Measurements from ENCODE around the gene CYP1B1. TPM values are rescaled to one million over a fixed set of nuclear protein-coding genes. Genes with fewer than 3 reads are reported as not detected.

Gene CYP1B1
- total and polyA plus RNA-seq, 2 of the 13 experiments (the other 11 are each of a cell fraction or from before 2014, with no cell fraction given), result not detected

DNA sequence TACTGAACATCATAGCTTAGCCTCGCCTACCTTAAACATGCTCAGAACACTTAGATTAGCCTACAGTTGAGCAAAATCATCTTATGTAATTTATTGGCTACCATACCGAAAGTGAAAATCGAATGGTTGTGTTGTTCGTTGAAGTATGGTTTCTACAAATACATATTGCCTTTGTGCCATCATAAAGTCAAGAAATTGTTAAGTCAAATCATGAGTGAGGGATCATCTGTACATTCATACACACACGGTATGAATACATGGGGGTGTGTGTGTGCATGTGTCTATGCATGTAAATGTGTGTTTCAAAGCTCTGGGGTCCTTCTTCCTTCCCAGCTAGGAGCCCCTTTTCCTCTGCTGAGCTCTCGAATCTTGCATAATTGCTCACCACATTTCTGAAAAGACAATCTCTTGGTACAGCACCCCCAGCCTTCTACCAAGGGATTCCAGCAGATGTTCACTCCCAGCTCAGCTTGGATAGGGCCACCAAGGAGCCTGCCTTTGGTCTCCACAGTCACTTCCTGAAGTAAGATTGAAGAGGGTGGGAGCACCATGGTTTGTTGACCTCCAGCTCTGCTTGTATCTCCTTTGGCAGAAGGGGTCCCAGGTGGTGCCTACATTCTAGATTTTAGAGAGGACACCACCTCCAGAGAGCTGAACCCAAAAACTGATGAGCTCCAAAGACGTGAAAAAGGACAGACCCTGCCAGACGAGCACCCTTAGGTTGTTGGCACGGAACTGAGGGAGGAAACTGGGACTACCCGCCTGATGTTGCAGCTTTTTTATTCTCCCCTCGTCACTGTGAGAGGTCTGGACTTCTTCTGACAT is 33.2 kb upstream of the CYP1B1 start:
- H3K79me2 ChIP-seq (ENCODE audit: insufficient read depth, low read length), result no peaks in the 10 kb centered on the region
- no peak overlapping the region for H3K27ac ChIP-seq (ENCODE audit: extremely low read length, insufficient read depth, low read length)
- no peaks in the 10 kb centered on the region for H3K36me3 ChIP-seq (replicated peaks in 1 of 2; ENCODE audit: control insufficient read depth in 1 of 2, insufficient read depth in 2 of 2, low read length in 2 of 2)
- in situ Hi-C loops (cut with HindIII; ENCODE audit: extremely low pct_ligation_motif_present, low pct_unique_long_range_greater_than_20kb) (no loop called here), intact Hi-C loops (cut with micrococcal nuclease; ENCODE audit: unreplicated experiment) (no loop called here)
- CTCF ChIA-PET (ENCODE audit: low intra/inter-chr PET ratio, low total read pairs), result no interaction called here
- POLR2A ChIA-PET, result no interaction called here
- H3K27me3 ChIP-seq (ENCODE audit: control insufficient read depth in 1 of 2, insufficient read depth in 2 of 2, low read length in 2 of 2), result peaks cover 0 to 8% of the 10 kb centered on the region in 2 experiments; a peak in 1 of 5 replicates
- 29% methylated on average over 11 of the region's 11 CpGs for WGBS (ENCODE audit: low lambda C conversion rate)
- H4K20me1 ChIP-seq (ENCODE audit: insufficient read depth, low read length), result no peaks in the 10 kb centered on the region
- ATAC-seq, result peak; percentile 55
- H3K9me3 ChIP-seq (ENCODE audit: low read length), result no peaks in the 10 kb centered on the region
- H3K4me1 ChIP-seq (ENCODE audit: insufficient read depth, low read length), result peaks cover 10% of the 10 kb centered on the region
- DNase-seq (ENCODE audit: low spot score), result no peak
- H3K9ac ChIP-seq (ENCODE audit: insufficient read depth, low read depth, low read length), result no peak overlapping the region
- H3K4me3 ChIP-seq (replicated peaks in 1 of 3; ENCODE audit: insufficient read depth in 1 of 3, low read depth in 2 of 3, low read length in 3 of 3), result no peak overlapping the region
- H3K4me2 ChIP-seq (ENCODE audit: low read depth, low read length), result peak overlapping the region; percentile 30; the same call in 1 of the 2 replicates
- no peak for FAIRE-seq
- no peak overlapping the region for H2AFZ ChIP-seq (ENCODE audit: low read length)
- no TSS peak for BruUV-seq (replicated peaks)
- no peak for TF ChIP-seq ZFP36L2 (CRISPR knock-in tag; IDR thresholded peaks at IDR 0.05)
- TF ChIP-seq, protein P1, sequence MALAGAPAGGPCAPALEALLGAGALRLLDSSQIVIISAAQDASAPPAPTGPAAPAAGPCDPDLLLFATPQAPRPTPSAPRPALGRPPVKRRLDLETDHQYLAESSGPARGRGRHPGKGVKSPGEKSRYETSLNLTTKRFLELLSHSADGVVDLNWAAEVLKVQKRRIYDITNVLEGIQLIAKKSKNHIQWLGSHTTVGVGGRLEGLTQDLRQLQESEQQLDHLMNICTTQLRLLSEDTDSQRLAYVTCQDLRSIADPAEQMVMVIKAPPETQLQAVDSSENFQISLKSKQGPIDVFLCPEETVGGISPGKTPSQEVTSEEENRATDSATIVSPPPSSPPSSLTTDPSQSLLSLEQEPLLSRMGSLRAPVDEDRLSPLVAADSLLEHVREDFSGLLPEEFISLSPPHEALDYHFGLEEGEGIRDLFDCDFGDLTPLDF (CRISPR knock-in tag; IDR thresholded peaks at IDR 0.05), result no peak
- no peak for TF ChIP-seq TCF7L2 (IDR thresholded peaks at IDR 0.05; ENCODE audit: low read depth, low read length)
- no peak for TF ChIP-seq ZNF781 (CRISPR knock-in tag; IDR thresholded peaks at IDR 0.05; ENCODE audit: borderline replicate concordance, not compliant biosample characterization)
- TF ChIP-seq RAD51 (IDR thresholded peaks at IDR 0.05; ENCODE audit: borderline replicate concordance), result no peak
- TF ChIP-seq IRF2 (CRISPR knock-in tag; IDR thresholded peaks at IDR 0.05), result no peak
- no peak for TF ChIP-seq GABPA (IDR thresholded peaks at IDR 0.05; ENCODE audit: low read depth, low read length)
- no peak for TF ChIP-seq GABPA (CRISPR knock-in tag; IDR thresholded peaks at IDR 0.05; ENCODE audit: low read depth)
- TF ChIP-seq, protein P2, sequence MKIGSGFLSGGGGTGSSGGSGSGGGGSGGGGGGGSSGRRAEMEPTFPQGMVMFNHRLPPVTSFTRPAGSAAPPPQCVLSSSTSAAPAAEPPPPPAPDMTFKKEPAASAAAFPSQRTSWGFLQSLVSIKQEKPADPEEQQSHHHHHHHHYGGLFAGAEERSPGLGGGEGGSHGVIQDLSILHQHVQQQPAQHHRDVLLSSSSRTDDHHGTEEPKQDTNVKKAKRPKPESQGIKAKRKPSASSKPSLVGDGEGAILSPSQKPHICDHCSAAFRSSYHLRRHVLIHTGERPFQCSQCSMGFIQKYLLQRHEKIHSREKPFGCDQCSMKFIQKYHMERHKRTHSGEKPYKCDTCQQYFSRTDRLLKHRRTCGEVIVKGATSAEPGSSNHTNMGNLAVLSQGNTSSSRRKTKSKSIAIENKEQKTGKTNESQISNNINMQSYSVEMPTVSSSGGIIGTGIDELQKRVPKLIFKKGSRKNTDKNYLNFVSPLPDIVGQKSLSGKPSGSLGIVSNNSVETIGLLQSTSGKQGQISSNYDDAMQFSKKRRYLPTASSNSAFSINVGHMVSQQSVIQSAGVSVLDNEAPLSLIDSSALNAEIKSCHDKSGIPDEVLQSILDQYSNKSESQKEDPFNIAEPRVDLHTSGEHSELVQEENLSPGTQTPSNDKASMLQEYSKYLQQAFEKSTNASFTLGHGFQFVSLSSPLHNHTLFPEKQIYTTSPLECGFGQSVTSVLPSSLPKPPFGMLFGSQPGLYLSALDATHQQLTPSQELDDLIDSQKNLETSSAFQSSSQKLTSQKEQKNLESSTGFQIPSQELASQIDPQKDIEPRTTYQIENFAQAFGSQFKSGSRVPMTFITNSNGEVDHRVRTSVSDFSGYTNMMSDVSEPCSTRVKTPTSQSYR (CRISPR knock-in tag; IDR thresholded peaks at IDR 0.05; ENCODE audit: borderline replicate concordance), result no peak
- TF ChIP-seq, protein P3, sequence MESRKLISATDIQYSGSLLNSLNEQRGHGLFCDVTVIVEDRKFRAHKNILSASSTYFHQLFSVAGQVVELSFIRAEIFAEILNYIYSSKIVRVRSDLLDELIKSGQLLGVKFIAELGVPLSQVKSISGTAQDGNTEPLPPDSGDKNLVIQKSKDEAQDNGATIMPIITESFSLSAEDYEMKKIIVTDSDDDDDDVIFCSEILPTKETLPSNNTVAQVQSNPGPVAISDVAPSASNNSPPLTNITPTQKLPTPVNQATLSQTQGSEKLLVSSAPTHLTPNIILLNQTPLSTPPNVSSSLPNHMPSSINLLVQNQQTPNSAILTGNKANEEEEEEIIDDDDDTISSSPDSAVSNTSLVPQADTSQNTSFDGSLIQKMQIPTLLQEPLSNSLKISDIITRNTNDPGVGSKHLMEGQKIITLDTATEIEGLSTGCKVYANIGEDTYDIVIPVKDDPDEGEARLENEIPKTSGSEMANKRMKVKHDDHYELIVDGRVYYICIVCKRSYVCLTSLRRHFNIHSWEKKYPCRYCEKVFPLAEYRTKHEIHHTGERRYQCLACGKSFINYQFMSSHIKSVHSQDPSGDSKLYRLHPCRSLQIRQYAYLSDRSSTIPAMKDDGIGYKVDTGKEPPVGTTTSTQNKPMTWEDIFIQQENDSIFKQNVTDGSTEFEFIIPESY (CRISPR knock-in tag; IDR thresholded peaks at IDR 0.05), result no peak
- no peak for TF ChIP-seq ZNF33A (CRISPR knock-in tag; IDR thresholded peaks at IDR 0.05; ENCODE audit: borderline replicate concordance)
- TF ChIP-seq, protein P4, sequence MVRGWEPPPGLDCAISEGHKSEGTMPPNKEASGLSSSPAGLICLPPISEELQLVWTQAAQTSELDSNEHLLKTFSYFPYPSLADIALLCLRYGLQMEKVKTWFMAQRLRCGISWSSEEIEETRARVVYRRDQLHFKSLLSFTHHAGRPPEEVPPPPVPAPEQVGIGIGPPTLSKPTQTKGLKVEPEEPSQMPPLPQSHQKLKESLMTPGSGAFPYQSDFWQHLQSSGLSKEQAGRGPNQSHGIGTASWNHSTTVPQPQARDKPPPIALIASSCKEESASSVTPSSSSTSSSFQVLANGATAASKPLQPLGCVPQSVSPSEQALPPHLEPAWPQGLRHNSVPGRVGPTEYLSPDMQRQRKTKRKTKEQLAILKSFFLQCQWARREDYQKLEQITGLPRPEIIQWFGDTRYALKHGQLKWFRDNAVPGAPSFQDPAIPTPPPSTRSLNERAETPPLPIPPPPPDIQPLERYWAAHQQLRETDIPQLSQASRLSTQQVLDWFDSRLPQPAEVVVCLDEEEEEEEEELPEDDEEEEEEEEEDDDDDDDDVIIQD (CRISPR knock-in tag; IDR thresholded peaks at IDR 0.05; ENCODE audit: low read depth), result no peak
- no peak for TF ChIP-seq ZNF12 (CRISPR knock-in tag; IDR thresholded peaks at IDR 0.05)
